Measurements from ENCODE around the gene SLC28A3. TPM values are rescaled to one million over a fixed set of nuclear protein-coding genes. Genes with fewer than 3 reads are reported as not detected.

Gene SLC28A3
- total RNA-seq (2022; extraction: Qiagen RNA extraction), result 0.03 TPM in 1 of 5 replicates, not detected in the others

GRCh38 chr9:84340535-84340934 lies at the start of gene SLC28A3:
Gene SLC28A3 (minus strand): TSS chr9:84340758. CDS start chr9:84340633, 125 bp downstream.

